Esophagus mucosa (tissue), 1 donor: ENCODE results near the gene MPRIP. TPM values are rescaled to one million over a fixed set of nuclear protein-coding genes. Genes with fewer than 3 reads are reported as not detected.
"Not testable (repeated sequence)": the region's sequence is repeated elsewhere in the genome, so short reads cannot be mapped to it uniquely, and the experiment has no call there.

Source experiments
- ATAC-seq: fragments of 200-7000 bp; cut with Tn5 transposase; one replicate; pipeline ENCODE4 v1.9.1; 2020
- total RNA-seq: library from RNA; stranded (reverse); gene quantifications from one replicate; pipeline ENCODE4 v1.2.4, GENCODE V29; 2023
- donor health status: DM: yes; HTN: yes; CAD: no.

MPRIP gene, protein sequence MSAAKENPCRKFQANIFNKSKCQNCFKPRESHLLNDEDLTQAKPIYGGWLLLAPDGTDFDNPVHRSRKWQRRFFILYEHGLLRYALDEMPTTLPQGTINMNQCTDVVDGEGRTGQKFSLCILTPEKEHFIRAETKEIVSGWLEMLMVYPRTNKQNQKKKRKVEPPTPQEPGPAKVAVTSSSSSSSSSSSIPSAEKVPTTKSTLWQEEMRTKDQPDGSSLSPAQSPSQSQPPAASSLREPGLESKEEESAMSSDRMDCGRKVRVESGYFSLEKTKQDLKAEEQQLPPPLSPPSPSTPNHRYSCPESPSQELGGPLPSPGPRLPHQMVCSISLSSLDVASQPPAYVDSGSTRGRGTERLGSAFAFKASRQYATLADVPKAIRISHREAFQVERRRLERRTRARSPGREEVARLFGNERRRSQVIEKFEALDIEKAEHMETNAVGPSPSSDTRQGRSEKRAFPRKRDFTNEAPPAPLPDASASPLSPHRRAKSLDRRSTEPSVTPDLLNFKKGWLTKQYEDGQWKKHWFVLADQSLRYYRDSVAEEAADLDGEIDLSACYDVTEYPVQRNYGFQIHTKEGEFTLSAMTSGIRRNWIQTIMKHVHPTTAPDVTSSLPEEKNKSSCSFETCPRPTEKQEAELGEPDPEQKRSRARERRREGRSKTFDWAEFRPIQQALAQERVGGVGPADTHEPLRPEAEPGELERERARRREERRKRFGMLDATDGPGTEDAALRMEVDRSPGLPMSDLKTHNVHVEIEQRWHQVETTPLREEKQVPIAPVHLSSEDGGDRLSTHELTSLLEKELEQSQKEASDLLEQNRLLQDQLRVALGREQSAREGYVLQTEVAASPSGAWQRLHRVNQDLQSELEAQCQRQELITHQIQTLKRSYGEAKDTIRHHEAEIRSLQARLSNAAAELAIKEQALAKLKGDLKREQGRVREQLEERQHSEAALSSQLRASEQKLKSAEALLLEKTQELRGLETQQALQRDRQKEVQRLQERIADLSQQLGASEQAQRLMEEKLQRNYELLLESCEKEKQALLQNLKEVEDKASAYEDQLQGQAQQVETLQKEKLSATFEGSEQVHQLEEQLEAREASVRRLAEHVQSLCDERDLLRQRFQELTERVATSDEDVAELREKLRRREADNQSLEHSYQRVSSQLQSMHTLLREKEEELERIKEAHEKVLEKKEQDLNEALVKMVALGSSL (N-terminal part only)
- total RNA-seq = 132 TPM

GRCh38 chr17:17042384-17042736 is at the start of gene MPRIP:
Gene MPRIP (plus strand): TSS chr17:17042457. CDS start chr17:17042849, 392 bp downstream.
- no peak for ATAC-seq

DNA sequence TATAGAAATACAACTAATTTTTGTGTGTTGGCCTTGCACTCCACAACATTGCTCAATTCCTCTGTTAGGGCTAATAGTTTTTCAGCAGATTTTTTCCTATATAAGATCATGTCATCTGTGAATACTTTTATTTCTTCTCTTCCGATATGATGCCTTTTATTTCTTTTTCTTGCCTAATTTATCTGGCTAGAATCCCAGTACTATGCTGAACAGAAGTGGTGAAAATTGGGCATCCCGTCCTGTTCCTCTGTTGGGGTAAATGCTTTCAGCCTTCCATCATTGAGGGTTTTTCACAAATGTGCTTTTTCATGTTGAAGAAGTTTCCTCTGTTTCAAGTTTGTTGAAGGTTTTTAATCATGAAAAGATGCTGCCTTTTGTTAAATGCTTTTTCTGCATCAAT is 47.6 kb upstream of the MPRIP start:
- ATAC-seq = no peak

GRCh38 chr17:16995930-16996329 is 46.3 kb upstream of the MPRIP start:
- no peak for ATAC-seq

GRCh38 chr17:16996726-16997125 is 45.5 kb upstream of the MPRIP start:
- ATAC-seq = not testable (repeated sequence)

DNA sequence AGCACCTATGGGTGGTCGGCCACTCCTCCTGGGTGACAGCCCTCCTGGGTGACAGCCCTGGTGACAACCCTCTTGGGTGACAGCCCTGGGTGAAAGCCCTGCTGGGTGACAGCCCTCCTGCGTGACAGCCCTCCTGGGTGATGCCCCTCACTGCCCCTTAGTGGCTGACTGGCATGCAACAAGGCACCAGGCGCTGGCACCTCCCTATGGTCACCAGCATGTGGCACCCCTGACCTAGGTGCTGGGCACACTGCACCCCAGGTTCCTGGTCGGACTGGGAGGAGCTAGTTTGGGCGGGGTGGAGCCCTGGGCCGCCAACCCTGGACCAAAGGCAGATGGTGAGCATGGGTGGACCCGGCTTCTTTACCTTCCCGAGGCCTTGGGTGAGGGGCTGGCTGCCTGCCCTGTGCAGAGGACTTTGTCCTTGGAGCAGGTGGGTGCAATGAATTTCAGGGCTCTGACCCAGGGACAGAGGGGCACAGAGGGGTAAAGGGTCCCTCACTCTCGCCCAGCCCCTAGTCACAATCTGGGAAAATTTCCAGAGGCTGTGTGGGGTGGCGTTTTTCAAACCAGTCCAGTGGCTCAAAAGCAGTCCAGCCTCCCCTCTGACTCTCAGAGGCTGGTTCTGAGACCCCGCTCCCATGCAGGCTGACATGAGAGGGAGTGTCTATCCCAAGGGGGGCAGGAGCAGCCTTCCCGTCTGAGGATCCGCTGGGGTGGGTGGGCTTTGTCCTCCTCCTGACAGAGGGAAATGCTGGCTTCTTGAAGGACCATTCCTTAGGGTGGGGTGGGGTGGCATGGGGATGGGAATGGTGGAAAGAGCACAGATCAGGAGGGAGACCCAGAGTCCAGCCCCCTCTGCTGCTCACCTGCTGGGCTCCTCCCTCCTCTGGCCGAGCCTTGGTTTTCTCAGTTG is 44.5 kb upstream of the MPRIP start:
- no peak for ATAC-seq

DNA sequence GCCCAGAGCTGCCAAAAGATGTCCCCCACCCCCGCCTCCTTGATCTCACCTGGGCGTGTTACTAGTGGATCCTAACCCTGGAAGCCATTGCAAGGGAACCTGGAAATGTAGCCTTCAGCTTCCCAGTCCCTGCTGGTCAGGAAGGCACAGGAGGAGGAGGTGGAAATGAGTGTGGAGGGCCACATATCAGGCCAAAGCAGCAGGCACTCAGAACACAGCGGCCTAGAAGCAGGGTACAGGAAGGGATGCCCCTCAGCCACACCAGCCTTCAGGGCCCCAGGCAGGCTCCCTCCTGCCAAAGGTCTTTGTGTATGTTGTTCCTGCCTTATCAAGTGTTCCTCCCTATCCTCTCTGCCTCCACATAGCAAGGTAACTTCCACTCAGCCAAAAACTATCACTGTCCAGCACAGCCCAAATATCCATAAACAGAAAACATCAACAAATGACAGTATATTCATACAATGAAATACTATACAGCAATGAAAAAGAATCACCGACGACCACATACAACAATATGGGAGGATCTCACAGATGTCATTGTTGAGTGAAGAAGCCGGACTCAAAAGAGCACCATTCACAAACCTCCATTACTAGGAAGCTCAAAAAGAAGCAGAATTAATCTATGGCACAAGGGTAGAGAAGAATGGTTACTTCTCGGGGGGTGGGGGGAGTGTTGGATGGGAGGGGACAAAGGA is 42.2 kb upstream of the MPRIP start:
- ATAC-seq = no peak

DNA sequence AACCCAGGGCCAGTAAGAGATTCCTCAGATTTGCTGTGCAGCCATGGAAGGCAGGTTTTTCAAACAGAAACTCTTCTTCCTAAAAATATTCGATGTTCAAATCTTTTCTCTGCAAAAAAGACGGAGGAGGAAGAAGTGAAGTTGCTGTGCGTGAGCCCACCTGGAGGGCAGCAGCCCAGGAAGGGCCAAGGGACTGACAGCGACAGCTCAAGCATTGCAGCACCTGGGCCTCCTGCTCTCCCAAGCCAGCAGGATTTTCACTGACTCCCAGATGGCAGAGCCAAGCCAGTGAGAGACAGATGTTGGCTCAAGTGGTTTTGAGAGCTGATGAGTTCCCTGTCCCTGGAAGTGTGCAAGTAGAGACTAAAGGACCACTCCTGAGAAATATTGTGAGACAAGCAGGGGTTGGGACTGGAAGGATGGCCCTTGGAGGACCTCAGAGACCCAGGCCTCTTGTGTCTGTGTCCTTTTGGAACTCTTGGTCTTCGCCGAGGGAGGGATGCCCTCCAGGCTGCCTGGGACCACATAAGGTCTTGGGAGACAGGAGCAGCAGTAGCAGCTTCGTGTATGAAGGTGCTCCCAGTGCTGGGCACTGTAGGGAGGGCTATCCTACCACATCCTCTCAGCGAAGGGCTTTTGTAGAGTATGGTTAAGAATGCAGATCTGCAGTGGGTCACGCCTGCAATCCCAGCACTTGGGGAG is 41.0 kb upstream of the MPRIP start:
- no peak for ATAC-seq

DNA sequence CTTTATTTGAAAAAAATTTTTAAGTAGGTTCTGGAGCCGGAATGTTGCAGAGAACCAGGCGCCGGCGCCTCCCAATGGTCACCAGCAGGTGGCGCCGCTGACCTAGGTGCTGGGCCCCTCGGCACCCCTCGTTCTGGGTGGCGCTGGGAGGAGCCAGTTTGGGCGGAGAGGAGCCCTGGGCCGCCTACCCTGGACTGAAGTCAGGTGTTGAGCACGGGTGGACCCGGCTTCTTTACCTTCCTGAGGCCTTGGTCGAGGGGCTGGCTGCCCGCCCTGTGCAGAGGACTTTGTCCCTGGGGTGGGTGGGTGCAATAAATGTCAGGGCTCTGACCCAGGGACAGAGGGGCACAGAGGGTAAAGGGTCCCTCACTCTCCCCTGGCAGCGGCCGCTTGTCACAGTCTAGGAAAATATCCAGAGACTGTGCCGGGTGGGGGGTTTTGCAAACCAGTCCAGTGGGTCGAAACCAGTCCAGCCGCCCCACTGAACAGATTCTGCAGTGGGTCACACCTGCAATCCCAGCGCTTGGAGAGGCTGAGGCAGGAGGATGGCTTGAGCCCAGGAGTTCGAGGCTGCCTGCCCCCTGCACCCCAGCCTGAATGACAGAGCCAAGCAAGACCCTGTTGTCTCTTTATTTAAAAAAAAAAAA is 40.3 kb upstream of the MPRIP start:
- peak; percentile 89 for ATAC-seq

- not testable (repeated sequence) for ATAC-seq
Measured at GRCh38 chr17:17002731-17003715, 39.2 kb upstream of the MPRIP start.

DNA sequence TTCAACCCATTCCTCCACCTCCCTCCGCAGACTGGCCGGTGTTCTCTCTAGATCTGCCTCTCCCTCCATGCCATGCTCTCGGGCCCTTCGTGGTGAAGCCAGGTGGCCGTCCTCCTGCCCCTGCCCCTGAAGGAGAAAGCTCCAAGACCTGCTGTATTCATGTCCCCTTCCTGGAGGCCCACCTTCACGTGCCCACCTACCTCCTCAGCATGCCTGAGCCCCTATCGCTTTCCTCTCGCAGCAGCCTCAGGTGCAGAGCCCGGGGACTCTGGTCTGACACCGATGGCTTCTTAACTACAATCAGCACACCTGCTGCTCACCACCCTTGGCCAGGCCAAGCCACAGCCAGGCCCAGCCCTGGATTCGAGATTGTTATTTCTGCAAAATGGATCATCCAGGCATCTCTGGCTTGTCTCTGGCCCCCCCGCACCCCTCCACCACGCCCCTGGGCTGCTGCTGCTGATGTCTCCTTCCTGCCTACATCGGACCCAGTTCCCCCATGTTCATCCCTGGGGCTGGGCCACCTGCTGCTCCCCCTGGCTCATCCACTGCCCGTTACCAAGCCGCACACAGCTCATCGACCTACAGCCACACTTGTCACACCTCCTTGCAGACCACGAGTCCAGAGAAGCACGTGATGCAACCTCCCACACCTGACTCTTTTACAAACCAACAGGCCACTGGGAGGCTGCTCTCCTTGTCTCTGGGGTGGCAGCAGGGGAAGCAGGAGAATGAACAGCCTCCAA is 37.8 kb upstream of the MPRIP start:
- no peak for ATAC-seq

DNA sequence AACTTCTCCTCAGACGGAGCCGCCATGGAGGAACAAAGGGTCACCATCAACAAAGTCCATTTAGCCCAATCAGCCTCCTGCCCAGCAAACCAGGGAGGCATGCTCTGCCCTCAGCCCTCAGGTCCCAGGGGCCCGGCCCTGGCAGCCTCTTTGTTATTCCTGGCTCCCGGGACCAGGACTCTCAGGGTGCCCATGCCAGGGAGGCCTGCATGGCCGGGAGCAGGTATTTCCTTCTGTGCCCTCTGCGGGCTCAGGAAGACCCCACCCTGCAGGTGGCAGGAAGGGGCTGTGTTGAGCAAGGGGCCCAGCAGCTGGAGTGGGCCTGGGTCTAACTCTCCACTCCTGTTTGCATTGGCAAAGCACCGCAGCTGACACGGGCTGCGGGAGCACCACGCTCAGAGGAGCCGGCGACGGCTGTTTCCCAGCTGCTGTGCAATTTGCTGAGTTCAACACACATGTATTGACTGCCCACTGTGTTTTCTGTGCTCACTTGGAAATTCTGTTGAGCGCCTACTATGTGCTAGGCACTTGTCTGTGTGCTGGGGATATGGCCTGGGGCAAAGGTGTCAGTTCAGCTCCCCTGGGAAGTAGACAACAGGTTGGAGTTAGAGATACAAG is 37.2 kb upstream of the MPRIP start:
- not testable (repeated sequence) for ATAC-seq

DNA sequence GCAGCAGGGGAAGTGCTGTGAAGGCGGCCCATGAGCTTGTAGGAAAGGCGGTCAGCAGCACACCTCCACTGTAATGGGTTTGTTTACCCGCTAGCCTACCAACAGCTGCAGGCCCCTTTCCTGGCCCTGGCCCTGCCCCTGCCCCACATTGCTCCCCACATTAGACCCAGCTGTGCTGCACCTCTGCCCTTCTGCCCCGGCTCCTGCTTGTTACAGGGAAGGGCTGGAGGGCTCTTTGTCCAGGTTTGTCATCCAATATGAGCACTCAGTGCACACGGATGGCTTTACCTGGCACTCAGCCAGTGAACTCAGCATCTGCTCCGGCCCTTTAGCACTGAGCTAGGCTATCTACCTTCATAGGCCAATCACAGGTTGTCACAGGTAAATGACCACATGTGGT is 34.4 kb upstream of the MPRIP start:
- ATAC-seq = not testable (repeated sequence)

DNA sequence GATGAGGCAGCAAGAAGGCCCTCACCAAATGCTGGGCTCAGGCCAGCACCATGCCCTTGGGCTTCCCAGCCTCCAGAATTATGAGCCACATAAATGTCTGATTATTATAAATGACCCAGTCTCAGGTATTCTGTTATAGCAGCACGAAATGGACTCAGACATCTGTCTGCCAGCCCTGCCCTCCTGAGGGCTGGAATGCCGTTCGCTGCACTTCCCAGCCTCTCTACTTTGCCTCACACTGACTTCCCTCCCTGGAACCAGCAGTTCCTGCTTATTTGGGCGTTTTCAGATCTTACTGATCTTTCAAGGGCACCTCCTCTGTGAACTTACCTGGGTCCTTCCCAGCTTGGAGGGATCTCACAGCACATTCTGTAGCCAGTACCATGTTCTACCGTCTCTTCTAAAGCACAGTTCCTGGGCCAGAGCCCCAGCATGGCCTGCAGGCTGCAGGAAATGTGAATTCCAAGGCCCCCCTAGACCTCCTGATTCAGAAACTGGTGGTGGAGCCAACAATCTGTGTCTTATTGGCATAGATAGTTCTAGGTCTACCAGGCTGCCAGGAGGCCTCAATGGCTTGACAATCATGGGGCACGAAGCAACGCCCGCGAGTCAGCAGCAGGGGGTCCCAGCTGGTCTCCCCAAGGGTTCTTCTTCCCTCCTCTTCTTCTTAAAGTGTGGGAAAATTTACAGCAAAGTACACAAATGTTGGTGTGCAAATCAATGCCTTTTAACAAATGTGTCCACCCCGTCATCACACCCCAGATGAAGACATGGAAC is 33.4 kb upstream of the MPRIP start:
- not testable (repeated sequence) for ATAC-seq

DNA sequence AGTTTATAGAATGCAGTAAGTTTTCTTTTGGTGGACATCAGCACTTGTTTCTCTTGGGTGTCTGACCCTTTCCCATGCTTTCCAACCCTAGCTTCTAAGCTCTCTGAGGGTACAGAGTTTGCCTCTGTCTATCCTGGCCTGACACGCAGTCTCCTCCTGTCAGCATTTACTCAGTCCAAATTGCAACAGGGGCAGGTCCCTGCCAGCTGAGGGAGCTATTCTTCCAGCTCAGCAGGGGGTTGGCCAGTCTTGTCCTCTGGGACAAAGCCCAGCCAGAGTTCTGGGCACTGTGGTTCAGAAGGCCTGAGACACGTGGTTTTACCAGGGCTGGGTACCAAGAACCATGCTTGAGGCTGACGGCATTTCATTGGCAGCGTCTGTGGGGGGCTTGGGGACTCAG is 32.3 kb upstream of the MPRIP start:
- ATAC-seq = peak; percentile 49

- peak; percentile 80 for ATAC-seq
Measured at GRCh38 chr17:17010545-17011034, 31.7 kb upstream of the MPRIP start.
